NCI-H187 treated with DMSO at 0.1 percent for 48 hours (cell line): ENCODE measurements around the gene CD300LB.
"Not testable (repeated sequence)": the region's sequence is repeated elsewhere in the genome, so short reads cannot be mapped to it uniquely, and the experiment has no call there.

ENCODE experiments used
- DNase-seq: peaks from one replicate; lab custom pipeline; 2025; lab: John Stamatoyannopoulos, UW

CD300LB gene

DNA sequence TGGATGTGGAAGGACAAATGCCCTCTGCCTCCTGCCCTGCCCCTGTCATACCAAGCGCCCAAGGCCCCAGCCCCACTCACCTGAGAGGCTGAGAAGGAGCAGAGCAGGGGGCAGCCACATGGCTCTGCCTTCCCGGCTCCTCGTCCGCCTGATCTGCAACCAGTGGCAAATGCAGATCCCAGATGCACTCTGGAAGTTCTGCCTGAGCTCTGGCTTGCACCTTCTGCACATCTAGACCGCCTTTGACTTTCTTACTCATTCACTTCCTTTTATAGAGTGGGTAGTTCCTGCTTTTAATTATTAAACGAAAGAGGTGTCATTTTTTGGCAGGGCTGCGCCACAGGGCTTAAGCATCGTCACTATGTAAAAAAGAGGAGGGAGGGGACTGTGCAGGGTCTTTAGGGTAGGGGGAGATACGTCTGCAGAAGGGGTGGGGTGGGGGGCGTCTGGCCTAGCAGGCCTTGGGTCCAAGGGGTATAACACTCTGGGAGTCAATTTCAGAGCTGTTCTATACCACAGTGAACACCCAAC, at the start of gene CD300LB:
Gene CD300LB, minus strand, starts transcription at position 245 of the 531 bp plus-strand sequence. Its CDS starts 125 bp downstream, at position 120.
- DNase-seq: no peak

- no peak for DNase-seq
These were observed 48.6 kb upstream of the CD300LB start for GRCh38 chr17:74579900-74580299.

DNA sequence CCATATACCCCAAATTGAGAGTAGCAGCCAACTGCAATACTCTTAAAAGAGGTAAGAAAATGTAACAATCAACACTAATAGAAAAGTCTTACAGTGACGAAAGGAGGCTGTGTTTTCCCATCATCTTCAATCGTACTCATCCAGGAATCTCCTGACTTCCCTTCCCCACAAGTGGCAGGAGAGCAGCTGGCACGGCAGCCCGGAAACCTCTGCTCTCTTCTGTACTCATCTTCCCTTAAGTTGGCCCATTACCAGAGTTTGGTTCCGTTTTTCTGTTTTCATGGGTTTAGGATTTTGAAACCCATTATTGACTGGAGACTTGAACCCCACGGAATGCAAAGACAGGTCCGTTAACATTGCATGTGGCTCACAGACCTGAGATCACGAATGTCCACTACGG, 47.7 kb upstream of the CD300LB start:
- DNase-seq: no peak

GRCh38 chr17:74574489-74575142, 43.3 kb upstream of the CD300LB start:
- DNase-seq: no peak

DNA sequence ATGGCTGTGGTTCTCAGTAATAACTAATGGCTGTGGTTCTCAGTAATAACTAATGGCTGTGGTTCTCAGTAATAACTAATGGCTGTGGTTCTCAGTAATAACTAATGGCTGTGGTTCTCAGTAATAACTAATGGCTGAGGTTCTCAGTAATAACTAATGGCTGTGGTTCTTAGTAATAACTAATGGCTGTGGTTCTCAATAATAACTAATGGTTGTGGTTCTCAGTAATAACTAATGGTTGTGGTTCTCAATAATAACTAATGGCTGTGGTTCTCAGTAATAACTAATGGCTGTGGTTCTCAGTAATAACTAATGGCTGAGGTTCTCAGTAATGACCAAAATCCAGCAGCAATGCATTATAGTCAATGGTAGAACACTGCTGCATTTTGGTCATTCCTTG, 42.4 kb upstream of the CD300LB start:
- DNase-seq: not testable (repeated sequence)

DNA sequence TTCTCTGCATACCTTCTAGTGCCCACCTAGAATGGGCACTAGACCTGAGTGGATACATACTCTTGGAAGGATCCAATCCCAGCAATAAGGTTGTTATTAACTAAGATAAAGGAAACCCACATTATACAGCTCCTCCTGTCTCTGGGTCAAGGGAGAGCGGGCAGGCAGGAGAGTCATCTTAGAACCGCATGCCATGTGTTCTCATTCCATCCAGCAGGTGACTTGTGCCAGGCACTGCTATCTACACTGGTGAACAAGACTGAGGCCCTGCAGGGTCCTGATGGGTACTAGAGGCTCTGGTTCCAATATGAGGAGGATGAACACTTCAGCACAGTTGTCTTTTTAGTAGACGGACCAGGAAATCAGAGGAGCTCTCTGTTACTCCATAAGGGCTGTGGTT, 41.9 kb upstream of the CD300LB start:
- no peak for DNase-seq

GRCh38 chr17:74571621-74572270, 40.5 kb upstream of the CD300LB start:
- no peak for DNase-seq

- DNase-seq: no peak
These were observed 38.0 kb upstream of the CD300LB start for GRCh38 chr17:74569020-74570003.

- DNase-seq: no peak
These were observed 37.0 kb upstream of the CD300LB start for GRCh38 chr17:74568106-74568873.

DNA sequence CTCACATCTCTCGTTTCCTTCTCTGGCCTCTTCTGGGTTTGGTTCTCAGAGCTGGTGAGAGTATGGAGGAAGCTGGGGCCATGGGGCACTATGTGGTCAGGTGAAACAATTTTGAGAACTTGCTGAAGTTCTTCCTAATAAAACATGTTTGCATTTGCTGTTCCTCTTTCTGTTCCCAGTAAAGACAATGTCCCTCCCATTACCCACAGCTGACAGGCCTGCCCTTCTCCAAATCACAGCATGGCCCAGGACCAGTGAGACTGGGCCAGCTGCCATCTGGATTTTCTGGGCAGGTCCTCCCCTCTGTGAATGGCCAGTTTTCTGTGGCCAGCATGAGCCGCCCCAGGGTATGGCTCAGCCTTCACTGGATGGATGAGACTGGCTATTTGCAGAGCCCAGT, 36.1 kb upstream of the CD300LB start, which contains the start of gene CD300H:
Gene CD300H, minus strand, starts transcription at position 113 of the 400 bp plus-strand sequence.
- no peak for DNase-seq

- no peak for DNase-seq
These were observed 35.0 kb upstream of the CD300LB start for GRCh38 chr17:74566132-74566753.

- no peak for DNase-seq
These were observed 33.9 kb upstream of the CD300LB start for GRCh38 chr17:74565126-74565525.

- no peak for DNase-seq
These were observed 32.1 kb upstream of the CD300LB start for GRCh38 chr17:74563358-74563757.

DNA sequence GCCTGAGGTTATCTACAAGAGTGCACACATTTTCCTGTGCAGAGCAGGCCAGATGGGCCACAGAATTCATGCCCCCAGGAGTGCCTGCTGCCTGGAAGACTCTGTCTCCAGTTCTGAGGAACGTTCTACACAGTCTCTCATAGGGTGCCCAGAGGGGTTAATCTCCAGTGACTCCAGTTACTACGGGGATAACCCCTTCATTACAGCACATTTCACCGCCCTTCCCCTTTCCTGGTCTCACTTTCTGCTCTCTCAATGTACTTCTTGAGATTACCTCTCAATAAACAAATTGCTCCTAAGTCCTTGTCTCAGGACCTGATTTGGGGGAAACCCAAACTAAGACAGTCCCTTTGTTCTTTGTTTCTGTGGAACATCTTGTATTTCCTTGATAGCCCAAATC, 30.3 kb upstream of the CD300LB start:
- DNase-seq: no peak

- DNase-seq: no peak
These were observed 27.7 kb upstream of the CD300LB start for GRCh38 chr17:74558882-74559519.

- DNase-seq: not testable (repeated sequence)
These were observed 27.1 kb upstream of the CD300LB start for GRCh38 chr17:74558402-74558801.

DNA sequence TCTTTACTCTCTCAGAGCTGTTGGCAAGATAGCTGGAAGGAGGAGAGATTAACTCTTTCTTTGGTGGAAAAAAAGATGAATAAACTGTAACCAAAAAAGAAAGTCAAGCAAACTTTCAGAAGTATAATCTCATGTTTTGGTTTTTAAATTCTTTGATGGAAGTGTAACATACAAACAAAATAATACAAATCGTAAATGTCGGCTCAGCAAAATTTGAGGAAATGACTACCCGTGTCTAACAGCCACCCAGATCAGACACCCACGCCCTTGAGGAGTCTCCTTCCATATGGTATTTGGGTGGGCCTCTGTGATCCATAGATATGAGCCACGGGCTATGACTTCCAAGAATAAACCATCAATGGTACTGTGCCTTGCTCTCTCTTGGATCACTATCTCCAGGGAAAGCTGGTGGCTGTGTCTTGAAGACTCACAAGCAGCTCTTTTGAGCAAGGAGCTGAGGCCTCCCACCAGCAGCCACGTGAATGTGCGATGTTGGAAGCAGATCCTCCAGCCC, 24.2 kb upstream of the CD300LB start:
- DNase-seq: no peak

- no peak for DNase-seq
These were observed 23.6 kb upstream of the CD300LB start for GRCh38 chr17:74554909-74555308.

DNA sequence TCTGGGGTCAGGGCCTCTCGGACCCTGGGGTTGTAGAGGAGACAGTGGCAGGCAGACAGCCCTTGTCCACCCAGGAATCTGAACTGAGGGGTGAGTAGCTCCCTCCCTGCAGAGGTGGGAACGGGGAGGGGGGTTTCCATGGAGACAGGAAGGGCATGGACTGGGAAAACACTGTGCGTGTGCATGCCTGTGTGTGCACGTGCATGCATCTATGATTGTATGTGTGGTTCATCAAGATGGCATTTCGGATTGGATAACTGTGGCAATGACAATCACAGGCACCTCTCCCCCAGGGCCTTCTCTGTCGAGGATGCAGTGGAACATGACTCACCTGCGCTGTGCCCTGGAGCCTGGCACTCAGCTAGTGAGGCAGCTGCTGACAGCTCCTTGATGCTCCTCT, 20.8 kb upstream of the CD300LB start:
- DNase-seq: no peak

DNA sequence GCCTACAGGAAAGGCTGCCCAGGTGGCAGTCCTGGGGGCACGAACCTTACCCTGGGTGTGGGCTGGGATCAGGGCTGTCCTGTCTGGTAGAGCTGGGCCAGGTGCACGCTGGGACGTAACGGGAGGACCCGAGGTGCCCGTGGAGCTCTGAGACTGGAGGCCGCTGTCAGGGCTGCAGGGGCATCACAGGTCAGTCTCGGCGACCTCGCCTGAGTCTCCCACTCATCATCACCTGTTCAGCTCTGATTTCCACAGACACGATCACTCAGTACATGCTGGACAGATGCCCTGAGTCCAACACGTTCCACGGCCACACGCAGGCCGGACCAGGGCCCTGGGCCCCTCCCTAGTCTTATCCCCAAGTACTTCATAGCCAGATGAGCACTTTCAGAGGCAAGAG, 19.3 kb upstream of the CD300LB start:
- DNase-seq: no peak
